ENCODE measurements around the gene BTBD9.

DNA sequence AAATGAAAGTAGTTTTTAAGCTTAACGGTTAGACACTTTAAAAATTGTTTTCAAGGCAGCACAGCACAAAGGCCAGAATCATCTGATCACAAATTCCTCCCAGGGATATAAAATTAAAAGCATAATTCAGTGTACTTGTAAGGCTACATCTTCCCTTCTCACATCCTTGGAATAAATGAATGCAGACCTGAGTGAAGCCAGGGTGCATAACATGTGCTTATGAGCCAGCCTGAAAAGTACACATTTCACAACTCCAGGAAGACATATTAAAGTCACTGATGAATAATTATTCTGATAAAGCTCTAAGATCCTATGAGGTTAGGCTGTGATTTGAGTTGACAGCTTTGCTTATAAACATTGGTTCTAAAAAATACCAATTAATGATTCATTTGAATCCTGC is 163.6 kb downstream of the BTBD9 start:
- TF ChIP-seq POLR2AphosphoS2 (conservative IDR thresholded peaks at IDR 0.05; ENCODE audit: low read length) (no peak), POLR2A (IDR thresholded peaks at IDR 0.05; ENCODE audit: low read length) (no peak), MYC (IDR thresholded peaks at IDR 0.05; ENCODE audit: borderline replicate concordance, low read length) (no peak), CEBPB (IDR thresholded peaks at IDR 0.05) (no peak), ZC3H11A (IDR thresholded peaks at IDR 0.05) (no peak), CHD4 (IDR thresholded peaks at IDR 0.05; ENCODE audit: borderline replicate concordance) (no peak), RAD21 (conservative IDR thresholded peaks at IDR 0.05 in 1 of 2, IDR thresholded peaks at IDR 0.05 in 1 of 2) (no peak)
- TF ChIP-seq, protein P1, sequence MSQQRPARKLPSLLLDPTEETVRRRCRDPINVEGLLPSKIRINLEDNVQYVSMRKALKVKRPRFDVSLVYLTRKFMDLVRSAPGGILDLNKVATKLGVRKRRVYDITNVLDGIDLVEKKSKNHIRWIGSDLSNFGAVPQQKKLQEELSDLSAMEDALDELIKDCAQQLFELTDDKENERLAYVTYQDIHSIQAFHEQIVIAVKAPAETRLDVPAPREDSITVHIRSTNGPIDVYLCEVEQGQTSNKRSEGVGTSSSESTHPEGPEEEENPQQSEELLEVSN (IDR thresholded peaks at IDR 0.05; ENCODE audit: borderline replicate concordance, low read depth), result no peak
- TF ChIP-seq, protein P2, sequence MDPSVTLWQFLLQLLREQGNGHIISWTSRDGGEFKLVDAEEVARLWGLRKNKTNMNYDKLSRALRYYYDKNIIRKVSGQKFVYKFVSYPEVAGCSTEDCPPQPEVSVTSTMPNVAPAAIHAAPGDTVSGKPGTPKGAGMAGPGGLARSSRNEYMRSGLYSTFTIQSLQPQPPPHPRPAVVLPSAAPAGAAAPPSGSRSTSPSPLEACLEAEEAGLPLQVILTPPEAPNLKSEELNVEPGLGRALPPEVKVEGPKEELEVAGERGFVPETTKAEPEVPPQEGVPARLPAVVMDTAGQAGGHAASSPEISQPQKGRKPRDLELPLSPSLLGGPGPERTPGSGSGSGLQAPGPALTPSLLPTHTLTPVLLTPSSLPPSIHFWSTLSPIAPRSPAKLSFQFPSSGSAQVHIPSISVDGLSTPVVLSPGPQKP (IDR thresholded peaks at IDR 0.05; ENCODE audit: low read depth, low read length), result no peak
- TF ChIP-seq, protein P3, sequence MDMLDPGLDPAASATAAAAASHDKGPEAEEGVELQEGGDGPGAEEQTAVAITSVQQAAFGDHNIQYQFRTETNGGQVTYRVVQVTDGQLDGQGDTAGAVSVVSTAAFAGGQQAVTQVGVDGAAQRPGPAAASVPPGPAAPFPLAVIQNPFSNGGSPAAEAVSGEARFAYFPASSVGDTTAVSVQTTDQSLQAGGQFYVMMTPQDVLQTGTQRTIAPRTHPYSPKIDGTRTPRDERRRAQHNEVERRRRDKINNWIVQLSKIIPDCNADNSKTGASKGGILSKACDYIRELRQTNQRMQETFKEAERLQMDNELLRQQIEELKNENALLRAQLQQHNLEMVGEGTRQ (IDR thresholded peaks at IDR 0.05), result no peak
- TF ChIP-seq, protein P4, sequence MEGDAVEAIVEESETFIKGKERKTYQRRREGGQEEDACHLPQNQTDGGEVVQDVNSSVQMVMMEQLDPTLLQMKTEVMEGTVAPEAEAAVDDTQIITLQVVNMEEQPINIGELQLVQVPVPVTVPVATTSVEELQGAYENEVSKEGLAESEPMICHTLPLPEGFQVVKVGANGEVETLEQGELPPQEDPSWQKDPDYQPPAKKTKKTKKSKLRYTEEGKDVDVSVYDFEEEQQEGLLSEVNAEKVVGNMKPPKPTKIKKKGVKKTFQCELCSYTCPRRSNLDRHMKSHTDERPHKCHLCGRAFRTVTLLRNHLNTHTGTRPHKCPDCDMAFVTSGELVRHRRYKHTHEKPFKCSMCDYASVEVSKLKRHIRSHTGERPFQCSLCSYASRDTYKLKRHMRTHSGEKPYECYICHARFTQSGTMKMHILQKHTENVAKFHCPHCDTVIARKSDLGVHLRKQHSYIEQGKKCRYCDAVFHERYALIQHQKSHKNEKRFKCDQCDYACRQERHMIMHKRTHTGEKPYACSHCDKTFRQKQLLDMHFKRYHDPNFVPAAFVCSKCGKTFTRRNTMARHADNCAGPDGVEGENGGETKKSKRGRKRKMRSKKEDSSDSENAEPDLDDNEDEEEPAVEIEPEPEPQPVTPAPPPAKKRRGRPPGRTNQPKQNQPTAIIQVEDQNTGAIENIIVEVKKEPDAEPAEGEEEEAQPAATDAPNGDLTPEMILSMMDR (IDR thresholded peaks at IDR 0.05), result no peak

Data from A549 (cell line).